GM18526 (cell line): ENCODE measurements around the gene NELFB.

Experiments used
- POLR2A ChIP-seq: IDR thresholded peaks from 3 replicates; pipeline ENCODE4 v1.6.1; 2011; ENCODE audit not compliant: insufficient read length; ENCODE audit errors: extremely low read depth

The NELFB gene

DNA sequence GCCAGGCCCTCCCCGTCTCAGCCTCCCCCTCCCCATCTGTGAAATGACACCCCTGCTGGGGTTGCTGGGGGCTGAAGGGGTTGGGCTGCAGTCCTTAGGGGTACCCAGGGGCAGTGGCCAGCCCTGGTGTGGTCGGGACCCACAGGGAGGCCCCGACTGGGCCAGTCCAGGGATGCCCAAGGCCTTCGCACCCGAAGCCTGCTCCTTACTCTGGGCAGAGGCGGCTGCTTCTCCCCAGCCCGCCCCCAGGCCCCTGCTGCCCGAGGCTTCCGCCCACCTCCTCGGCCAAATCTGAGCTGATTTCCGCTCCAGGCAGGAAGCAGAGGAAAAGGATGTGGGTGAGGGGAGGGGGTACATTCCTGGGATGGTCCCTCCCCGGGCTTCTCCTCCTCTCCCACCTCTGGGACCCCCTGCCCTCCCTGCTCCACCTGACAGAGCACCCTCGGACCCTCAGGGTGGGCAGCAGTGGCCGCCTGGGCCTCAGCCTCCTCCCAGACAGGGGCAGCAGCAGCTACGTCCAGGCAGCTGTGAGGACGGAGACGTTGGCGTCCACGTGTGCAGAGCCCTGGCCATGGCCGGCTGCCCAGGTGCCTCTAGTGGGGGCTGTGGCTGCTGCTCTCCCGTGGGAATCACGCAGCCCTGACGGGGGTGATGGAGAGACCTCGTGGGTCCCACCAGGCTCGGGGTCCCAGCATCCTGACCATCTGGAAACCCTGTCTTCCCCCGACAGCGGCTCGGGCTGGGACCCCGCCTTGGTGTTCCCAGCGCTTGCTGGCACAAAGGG is 51.1 kb downstream of the NELFB start:
- TF ChIP-seq POLR2A: no peak

DNA sequence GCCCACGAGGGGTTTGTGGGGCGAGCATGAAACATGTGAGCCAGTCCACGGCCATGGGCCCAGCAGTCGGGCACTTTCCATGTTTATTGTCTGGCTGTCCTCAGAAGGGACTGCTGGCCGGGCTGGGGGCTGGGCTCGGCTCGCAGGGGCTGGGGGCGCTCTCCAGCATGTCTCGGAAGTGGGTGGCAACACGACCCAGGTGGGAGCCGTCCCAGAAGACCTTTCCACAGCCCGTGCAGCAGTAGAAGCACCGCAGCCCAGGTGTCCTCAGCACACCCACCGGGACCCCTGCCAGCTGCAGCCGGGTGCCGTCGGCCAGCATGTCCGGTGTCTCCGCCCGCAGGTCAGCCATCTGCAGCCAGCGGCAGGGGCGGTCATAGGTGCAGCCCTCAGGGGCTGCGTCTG is 51.7 kb downstream of the NELFB start:
- no peak for TF ChIP-seq POLR2A

DNA sequence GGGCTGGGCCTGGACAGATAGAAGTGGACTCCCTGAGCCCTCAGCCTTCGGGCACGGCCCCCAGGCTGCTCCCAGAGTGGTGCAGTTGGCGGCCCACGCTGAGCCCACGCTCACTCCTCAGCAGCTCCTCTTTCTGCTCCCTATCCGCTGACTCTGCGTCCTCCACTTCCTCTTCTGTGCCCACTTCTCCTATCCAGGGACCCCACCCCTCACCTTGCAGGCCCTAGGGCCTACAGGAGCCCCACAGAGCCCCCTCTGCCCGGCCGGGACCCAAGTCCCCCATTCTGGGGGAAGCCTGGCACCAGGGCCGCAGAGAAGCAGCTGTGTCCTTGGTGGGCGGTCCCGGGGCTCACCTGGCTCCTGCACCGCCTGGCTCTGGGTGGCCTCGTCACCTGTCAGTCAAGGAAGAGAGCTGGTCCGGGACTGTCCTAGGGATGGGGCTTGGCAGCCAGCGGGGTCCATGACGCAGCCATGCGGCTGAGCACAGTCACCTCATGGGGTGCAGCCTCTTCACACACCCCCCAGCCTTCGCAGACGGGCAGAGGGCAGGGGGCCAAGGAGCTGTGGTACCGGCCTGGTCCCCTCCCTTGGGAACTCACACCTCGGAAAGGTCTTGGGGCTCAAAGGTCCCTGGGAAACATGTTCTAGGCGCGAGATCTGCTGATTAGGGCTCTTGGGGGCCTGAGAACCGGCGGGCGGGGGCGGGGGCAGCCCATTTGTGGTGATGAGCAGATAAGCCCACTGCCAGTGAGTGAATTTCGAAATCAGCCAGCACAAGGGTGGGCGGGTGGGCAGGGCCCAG is 52.3 kb downstream of the NELFB start:
- no peak for TF ChIP-seq POLR2A

DNA sequence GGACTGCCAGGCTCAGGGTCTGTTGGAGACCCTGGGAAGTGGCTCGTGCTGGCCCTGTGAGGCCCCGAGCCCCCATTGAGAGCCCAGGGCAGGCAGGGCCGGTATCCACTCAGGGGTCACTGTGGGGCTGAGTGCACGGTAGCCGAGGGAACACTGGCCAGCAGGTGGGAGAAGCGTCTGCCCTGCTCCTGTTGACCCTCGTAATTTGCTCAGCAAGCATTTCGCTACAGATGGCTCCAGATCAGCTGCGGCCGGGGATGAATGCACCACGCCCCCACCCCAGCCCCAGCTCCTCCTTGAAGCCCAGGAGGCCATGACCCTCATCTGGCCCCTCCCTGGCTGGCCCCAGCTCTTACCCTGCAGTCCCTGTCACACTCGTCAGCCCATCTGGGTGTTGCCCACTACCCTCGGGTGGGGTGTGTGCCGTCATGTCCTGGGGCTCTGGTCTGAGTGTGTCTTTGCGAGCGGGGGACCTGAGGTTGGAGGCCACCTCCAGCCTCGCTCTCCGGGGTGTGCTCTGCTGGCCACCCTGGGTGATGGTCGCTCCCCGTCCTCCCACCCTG is 53.0 kb downstream of the NELFB start:
- TF ChIP-seq POLR2A: no peak

- TF ChIP-seq POLR2A: no peak
These were observed 54.5 kb downstream of the NELFB start for GRCh38 chr9:137309368-137310188.

DNA sequence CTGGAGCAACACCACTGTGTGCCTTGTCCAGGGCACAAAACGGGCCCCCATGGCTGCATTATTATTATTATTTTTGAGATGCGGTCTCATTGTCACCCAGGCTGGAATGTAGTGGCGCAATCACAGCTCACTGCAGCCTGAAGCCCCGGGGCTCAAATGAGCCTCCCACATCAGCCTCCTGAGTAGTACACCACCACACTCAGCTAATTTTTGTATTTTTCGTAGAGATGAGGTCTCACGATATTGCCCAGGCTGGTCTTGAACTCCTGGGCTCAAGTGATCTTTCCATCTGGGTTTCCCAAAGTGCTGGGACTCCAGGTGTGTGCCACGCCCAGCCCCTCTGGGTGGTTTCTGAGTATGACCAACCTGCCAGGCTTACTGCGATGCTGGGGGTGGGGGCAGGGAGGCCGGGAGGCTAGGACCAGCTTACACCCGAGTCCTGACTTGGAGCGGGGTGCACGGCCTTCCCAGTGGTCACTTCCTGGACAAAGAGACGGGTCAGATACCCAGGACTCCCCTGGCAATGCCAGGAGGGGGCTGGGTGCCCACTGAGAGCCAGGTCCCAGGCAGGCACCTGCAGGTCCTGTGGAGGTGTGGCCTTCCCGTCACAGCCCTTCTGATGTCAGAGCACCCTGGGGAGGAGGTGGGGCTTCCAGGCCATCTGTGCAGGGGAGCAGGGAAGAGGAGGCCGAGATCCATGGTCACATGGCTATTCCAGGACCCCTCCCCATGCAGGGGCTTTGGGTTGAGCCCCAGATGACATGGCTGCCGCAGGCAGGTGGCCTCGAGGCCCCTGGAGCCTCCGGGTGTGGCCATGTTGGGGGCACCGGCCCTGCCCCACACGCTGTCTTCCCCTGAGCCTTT is 55.3 kb downstream of the NELFB start:
- TF ChIP-seq POLR2A: no peak

DNA sequence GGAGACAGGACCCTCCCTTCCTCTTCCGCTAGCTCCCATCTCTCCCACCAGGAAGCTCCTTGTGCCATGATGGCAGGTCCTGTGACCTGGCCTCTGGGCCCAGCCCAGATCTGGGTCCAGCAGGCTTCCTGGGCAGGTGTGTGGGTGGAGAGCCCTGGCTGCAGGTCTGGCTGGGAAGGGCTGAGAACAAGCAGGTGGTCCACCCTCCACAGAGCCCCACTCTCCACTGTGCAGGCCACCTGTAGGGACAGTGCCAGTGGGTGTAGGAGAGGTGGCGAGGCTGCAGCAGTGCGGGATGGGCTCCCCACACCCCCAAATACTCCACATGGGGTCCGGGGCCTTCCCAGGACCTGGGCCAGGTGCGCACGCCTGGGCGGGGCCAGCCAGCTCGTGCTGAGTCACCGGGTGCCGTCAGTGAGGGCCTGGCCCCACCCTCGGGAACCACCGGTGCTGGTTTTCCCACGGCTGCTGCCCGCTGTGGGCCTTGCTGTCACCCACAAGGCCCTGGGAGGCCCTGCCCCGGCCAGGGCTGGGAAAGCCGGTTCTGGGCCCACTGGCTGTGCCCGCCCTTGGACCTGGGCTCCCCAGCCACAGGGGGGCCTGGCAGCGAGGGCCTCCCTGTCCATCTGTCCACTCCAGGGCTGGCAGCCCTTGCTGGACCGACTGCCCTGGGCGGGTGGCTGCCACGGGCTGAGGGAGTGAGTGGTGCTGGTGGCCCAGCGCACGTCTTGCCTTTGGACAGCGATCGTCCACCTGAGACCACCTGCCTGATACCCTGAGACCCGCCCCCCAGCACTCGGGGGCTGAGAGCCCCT is 56.3 kb downstream of the NELFB start:
- no peak for TF ChIP-seq POLR2A

GRCh38 chr9:137311986-137312851 is 57.1 kb downstream of the NELFB start:
- no peak for TF ChIP-seq POLR2A

DNA sequence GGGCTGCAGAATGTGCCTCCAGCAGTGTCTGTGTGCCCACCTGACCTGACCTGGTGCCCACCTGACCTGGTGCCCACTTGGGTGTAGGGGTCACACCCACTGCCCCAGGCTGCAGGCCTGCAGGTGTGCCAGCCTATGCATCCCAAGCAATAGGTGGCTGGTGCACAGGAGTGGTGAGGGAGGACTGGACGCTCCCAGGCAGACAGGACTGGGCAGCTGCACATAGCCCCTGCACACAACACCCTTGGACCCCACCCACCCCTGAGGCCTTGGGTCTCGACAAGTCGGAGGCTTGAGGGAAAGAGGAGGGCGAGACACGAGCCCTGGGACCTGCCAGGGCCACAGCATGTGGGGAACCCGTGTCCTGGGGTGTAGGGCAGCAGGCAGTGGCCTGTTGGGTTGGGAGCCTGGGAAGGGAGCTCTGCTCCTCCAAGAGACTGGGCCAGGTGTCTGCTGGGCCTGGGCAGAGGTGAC is 57.8 kb downstream of the NELFB start:
- no peak for TF ChIP-seq POLR2A

DNA sequence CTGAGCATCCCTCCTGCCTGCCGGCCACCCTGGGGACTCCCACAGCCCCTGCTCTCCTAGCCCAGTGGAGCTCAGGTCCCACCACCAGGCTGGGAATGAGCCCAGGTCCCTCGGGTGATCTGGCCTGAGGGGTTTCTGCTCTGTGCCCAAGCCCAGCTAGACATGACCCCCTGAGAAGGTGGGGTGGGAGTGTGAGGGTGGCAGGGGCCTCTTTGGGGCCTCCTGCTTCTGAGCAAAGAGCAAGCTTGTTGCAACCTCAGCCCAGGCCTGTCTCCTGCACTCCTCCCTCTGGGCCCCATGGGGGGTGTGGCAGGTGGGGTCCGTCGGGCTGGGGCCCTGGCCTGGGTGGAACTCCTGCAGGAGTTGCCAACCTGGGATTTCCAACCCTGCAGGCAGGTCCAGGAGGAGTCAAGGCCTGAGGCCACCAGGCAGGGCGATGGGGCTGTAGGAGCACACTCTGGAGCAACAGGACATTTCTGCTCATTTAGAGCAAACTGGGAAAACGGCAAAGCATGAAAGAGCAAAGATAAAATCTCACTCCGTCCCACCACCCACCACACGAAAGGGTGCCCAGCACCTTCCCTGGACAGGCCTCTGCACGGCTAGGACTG is 58.3 kb downstream of the NELFB start:
- no peak for TF ChIP-seq POLR2A

DNA sequence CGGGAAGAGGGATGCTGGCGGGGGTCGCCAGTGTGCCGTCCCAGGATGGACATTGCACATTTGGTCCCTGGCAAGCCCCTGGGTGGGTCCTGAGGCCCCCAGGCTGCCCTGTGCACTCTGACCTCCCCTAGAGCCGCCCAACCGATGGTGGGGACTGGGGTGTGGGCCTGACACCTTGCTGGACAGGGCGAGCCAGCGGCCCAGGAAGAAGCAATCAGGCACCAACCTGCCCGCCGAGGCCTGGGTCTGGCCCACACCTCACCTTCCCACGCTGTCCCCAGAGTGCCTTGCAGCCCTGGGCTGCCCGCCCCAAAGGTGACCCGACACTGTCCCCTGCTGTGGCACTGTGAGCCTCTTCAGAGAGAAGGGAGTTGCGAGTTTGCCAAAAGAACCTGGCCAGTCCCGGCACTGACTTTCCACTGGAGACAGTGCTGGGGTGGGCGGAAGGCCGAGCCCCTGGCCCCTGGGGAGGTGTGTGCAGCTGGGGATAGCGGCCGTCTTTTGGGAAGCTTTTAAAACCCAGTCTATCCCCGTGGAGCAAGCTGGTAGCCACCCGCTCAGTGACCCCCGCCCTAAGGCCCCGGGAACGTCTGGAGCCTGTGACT is 58.9 kb downstream of the NELFB start:
- TF ChIP-seq POLR2A: no peak
